NOMO-1 treated with dmso at 0.1 percent for 144 hours (cell line): ENCODE measurements around the gene PRDX2.

Experiments
- DNase-seq: peaks from one replicate; lab custom pipeline; 2025; ENCODE audit not compliant: unreplicated experiment; lab: John Stamatoyannopoulos, UW

The PRDX2 gene

GRCh38 chr19:12782424-12783290 lies 18.9 kb downstream of the PRDX2 start:
- peak; percentile 54 for DNase-seq

GRCh38 chr19:12782174-12782423 lies 19.5 kb downstream of the PRDX2 start:
- no peak for DNase-seq

- no peak for DNase-seq
These were observed 22.2 kb downstream of the PRDX2 start for GRCh38 chr19:12779162-12779993.

- DNase-seq: no peak
These were observed 22.8 kb downstream of the PRDX2 start for GRCh38 chr19:12778905-12779161.

GRCh38 chr19:12778017-12778904 lies 23.3 kb downstream of the PRDX2 start:
- DNase-seq: no peak

GRCh38 chr19:12777217-12778016 lies 24.2 kb downstream of the PRDX2 start:
- DNase-seq: peak; percentile 70

GRCh38 chr19:12774588-12775555 lies 26.7 kb downstream of the PRDX2 start, which contains the start of gene HOOK2:
Gene HOOK2 (minus strand): TSS chr19:12775552. CDS start chr19:12775449, 103 bp downstream.
- no peak for DNase-seq

GRCh38 chr19:12773571-12773970 lies 28.0 kb downstream of the PRDX2 start:
- DNase-seq: no peak

GRCh38 chr19:12772323-12772722 lies 29.3 kb downstream of the PRDX2 start:
- no peak for DNase-seq

- DNase-seq: no peak
These were observed 30.7 kb downstream of the PRDX2 start for GRCh38 chr19:12770922-12771321.

- no peak for DNase-seq
These were observed 31.9 kb downstream of the PRDX2 start for GRCh38 chr19:12769689-12770088.

GRCh38 chr19:12767666-12768065 lies 33.9 kb downstream of the PRDX2 start:
- no peak for DNase-seq

GRCh38 chr19:12767150-12767549 lies 34.5 kb downstream of the PRDX2 start:
- no peak for DNase-seq

- DNase-seq: no peak
These were observed 35.5 kb downstream of the PRDX2 start for GRCh38 chr19:12766051-12766521.

GRCh38 chr19:12764698-12765097 lies 36.9 kb downstream of the PRDX2 start:
- no peak for DNase-seq

- no peak for DNase-seq
These were observed 38.5 kb downstream of the PRDX2 start for GRCh38 chr19:12763100-12763499.

- no peak for DNase-seq
These were observed 41.9 kb downstream of the PRDX2 start for GRCh38 chr19:12759686-12760085.

GRCh38 chr19:12757544-12758274 lies 43.9 kb downstream of the PRDX2 start:
- DNase-seq: peak; percentile 23
